Thyroid gland (tissue), 4 donors: ENCODE data around the gene AKR1C3. TPM values are rescaled to one million over a fixed set of nuclear protein-coding genes. Genes with fewer than 3 reads are reported as not detected.

Source experiments
- DNase-seq, 2 donors: peaks; one replicate each; pipeline ENCODE4 v3.0.0-alpha.2; 2019
- H3K27ac ChIP-seq, 3 donors: fragments of 200-600 bp; sonication (generic); 1 replicate in 2 of 3; 2 replicates in 1 of 3; pipeline ENCODE4 v1.5.1; 2016 to 2019; ENCODE audit warnings: mild to moderate bottlenecking in 1 of 3, moderate library complexity in 1 of 3
- H3K27me3 ChIP-seq: fragments of 200-600 bp; sonication (generic); one replicate; pipeline ENCODE4 v1.5.1; 2019
- H3K36me3 ChIP-seq, 2 donors: fragments of 200-600 bp; sonication (generic); one replicate each; pipeline ENCODE4 v1.5.1; 2016 to 2019
- H3K4me1 ChIP-seq, 2 donors: fragments of 200-600 bp; sonication (generic); one replicate each; pipeline ENCODE4 v1.5.1; 2017 to 2019
- H3K4me3 ChIP-seq, 3 donors: fragments of 200-600 bp; sonication (generic); replicated peaks in 1 of 3; 1 replicate in 2 of 3; 2 replicates in 1 of 3; pipeline ENCODE4 v1.5.1; 2016; ENCODE audit warnings: mild to moderate bottlenecking in 1 of 3
- H3K9me3 ChIP-seq: fragments of 200-600 bp; sonication (generic); one replicate; pipeline ENCODE4 v1.5.1; 2017
- POLR2A ChIP-seq, 2 donors: fragments of 450-650 bp; IDR thresholded peaks; one replicate each; pipeline ENCODE4 v1.6.1; 2017; ENCODE audit warnings: antibody characterized with exemption in 2 of 2, mild to moderate bottlenecking in 2 of 2, moderate library complexity in 1 of 2
- WGBS, 2 donors: methylation state at CpG; one replicate each; pipeline ENCODE4 v1.1.5; 2017; 5-methylcytosine and 5-hydroxymethylcytosine counted together
- intact Hi-C: fragments of 100-400 bp; cut with DNase I; formaldehyde crosslinking; loops from one replicate; pipeline ENCODE4 v1.15.1; 2023
- total RNA-seq, 4 donors: library from RNA; depleted of rRNA; stranded (reverse); fragments of >200 nt; gene quantifications; one replicate each; pipeline ENCODE4 v1.2.3, GENCODE V29; 2016
- TF ChIP-seq, protein P1 (sequence below), 6 experiments: fragments of 200-600 bp in 3 of 6; fragments of 450-650 bp in 3 of 6; sonication (generic) in 3 of 6; IDR thresholded peaks; one replicate each; pipeline ENCODE4 v1.5.1; 2016 to 2019; ENCODE audit warnings: antibody characterized with exemption in 6 of 6, mild to moderate bottlenecking in 2 of 6, inconsistent platforms in 1 of 6, moderate library complexity in 1 of 6

The AKR1C3 gene
- total RNA-seq, 4 donors from 2014 or later = 42.7 to 73.6 (median 67.4) TPM

DNA sequence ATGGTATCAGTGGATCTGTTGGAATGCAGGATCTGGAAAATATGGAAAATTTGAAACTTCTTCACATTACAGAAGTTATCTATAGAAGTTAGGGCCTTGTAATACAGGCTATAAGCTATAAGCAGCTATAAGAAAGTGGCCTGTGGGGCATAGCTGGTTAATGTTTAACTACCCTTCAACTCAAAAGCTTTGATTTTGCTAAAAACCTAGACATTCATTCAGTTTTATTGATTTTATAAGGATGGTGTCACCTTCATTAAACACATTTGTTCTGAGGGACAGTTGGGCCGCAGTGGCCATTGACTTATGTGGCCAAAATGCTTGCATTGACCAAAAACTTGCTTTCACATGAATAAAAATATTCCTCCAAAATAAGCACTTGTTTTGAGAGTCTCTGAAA is 13.1 kb upstream of the AKR1C3 start:
- intact Hi-C loops = no loop called here
- no peak for TF ChIP-seq POLR2A (IDR thresholded peaks at IDR 0.05)
- TF ChIP-seq, protein P1, sequence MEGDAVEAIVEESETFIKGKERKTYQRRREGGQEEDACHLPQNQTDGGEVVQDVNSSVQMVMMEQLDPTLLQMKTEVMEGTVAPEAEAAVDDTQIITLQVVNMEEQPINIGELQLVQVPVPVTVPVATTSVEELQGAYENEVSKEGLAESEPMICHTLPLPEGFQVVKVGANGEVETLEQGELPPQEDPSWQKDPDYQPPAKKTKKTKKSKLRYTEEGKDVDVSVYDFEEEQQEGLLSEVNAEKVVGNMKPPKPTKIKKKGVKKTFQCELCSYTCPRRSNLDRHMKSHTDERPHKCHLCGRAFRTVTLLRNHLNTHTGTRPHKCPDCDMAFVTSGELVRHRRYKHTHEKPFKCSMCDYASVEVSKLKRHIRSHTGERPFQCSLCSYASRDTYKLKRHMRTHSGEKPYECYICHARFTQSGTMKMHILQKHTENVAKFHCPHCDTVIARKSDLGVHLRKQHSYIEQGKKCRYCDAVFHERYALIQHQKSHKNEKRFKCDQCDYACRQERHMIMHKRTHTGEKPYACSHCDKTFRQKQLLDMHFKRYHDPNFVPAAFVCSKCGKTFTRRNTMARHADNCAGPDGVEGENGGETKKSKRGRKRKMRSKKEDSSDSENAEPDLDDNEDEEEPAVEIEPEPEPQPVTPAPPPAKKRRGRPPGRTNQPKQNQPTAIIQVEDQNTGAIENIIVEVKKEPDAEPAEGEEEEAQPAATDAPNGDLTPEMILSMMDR (IDR thresholded peaks at IDR 0.05) = no peak
- no peak overlapping the region for H3K27ac ChIP-seq
- H3K9me3 ChIP-seq = no peaks in the 10 kb centered on the region
- H3K4me3 ChIP-seq = no peak overlapping the region
- H3K27me3 ChIP-seq = no peaks in the 10 kb centered on the region
- DNase-seq = no peak
- no peaks in the 10 kb centered on the region for H3K36me3 ChIP-seq
- peaks cover 0 to 3% of the 10 kb centered on the region in 2 donors for H3K4me1 ChIP-seq
- 93 to 100% methylated on average over 1 of the region's 1 CpG for WGBS, 2 donors

DNA sequence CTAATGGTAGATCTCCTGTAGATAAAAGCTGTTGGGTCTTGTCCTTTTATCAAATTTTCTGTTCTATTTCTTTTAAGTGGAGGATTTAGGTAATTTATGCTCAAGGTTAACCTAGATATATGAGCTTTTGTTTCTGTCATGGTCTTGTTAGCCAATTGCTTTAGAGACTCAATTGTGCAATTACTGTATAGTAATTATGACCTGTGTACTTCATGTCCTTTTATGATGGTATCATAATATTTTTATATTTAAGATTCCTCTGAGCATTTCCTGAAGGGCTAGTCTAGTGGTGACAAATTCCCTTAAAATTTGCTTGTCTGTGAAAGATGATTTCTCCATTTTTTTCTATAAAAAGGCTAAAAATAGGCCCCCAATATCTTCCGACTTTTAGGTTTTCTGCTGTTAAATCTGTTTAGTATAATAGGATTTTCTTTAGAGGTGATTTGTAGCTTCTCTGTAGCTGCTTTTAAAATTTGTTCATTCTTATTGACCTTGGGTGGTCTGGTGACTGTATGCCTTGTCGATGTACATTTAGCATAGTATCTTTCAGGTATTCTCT is 5.4 kb upstream of the AKR1C3 start:
- Histone ChIP-seq H3K27me3 (no peaks in the 10 kb centered on the region), H3K4me1 (no peaks in the 10 kb centered on the region), H3K9me3 (no peaks in the 10 kb centered on the region), H3K36me3 (no peaks in the 10 kb centered on the region), H3K27ac (no peak overlapping the region), H3K4me3 (no peak overlapping the region)
- no peak for DNase-seq
- 95 to 96% methylated on average over 2 of the region's 2 CpGs for WGBS, 2 donors
- intact Hi-C loops = no loop called here
- TF ChIP-seq, protein P1 (IDR thresholded peaks at IDR 0.05) = no peak
- TF ChIP-seq POLR2A (IDR thresholded peaks at IDR 0.05) = no peak

DNA sequence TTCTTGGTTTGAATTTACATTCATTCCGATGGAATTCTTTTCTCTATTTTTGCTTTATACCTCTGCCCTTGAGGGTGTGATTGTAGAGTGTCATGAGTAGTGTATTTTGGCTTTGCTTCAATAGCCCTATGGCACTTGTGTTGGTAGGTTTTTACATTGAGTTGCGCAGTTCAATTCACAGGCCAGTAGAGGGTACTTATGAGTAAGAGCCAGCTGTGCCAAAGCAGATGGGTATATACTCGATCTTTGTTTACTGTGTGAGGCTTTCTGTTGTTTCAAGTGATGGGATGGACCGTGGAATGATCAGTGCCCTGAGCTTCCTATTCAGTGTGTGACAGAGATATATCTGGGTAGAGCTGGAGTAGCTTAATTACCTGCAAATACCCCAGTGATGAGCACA is 4.3 kb upstream of the AKR1C3 start:
- H3K36me3 ChIP-seq = no peaks in the 10 kb centered on the region
- H3K9me3 ChIP-seq = no peaks in the 10 kb centered on the region
- H3K4me3 ChIP-seq = no peak overlapping the region
- TF ChIP-seq, protein P1 (IDR thresholded peaks at IDR 0.05) = peak in 1 of 6 experiments; percentile 7
- no peak for TF ChIP-seq POLR2A (IDR thresholded peaks at IDR 0.05)
- 32 to 36% methylated on average over 4 of the region's 4 CpGs for WGBS, 2 donors
- no peaks in the 10 kb centered on the region for H3K27me3 ChIP-seq
- no peak overlapping the region for H3K27ac ChIP-seq
- DNase-seq = no peak
- intact Hi-C loops = loop anchor here (10.0 kb wide), 2 partner anchors 195 to 295 kb away; no protein-coding TSS in a partner anchor
- H3K4me1 ChIP-seq = no peaks in the 10 kb centered on the region

DNA sequence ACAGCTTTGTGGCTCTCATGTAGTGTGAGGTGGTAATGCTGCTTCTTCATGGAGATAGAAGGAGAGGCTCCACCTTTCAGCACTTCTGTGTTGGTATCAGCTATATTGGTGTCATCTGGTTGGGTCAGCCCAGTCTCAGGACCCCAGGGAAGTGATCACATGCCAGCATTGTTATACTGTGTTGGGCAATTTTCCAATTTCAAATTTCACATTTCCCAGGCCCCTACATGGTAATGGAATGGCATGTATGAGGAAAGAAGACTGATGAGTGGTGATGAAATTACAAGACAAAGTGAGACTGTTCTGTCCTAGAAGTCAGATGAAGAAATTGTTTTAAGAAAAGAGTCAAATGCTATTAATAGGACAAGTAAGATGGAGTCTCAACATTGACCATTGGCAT is 3.7 kb upstream of the AKR1C3 start:
- Histone ChIP-seq H3K9me3 (no peaks in the 10 kb centered on the region), H3K36me3 (no peaks in the 10 kb centered on the region), H3K27ac (no peak overlapping the region), H3K4me3 (no peak overlapping the region), H3K27me3 (no peaks in the 10 kb centered on the region), H3K4me1 (no peaks in the 10 kb centered on the region)
- intact Hi-C loops = loop anchor here (10.0 kb wide), 2 partner anchors 194 to 294 kb away; no protein-coding TSS in a partner anchor
- TF ChIP-seq POLR2A (IDR thresholded peaks at IDR 0.05) = no peak
- TF ChIP-seq, protein P1 (IDR thresholded peaks at IDR 0.05) = no peak
- no peak for DNase-seq

DNA sequence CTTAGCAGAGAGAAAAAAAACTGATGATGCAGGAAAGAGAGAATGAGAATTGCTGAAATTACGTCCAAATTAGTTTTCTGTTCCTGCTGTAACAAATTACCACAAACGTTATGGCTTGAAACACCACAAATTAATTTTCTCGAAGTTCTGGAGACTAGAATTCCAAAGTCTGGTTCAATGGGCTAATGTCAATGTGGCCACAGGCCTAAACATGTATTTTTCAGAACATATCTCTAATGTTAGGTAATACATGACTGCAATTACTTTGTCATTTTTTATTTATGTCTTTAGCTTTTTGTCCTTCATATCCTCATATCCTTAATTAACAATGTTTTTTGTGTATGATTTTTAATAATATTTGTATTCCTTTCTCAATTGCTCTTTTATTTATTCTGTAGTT is 3.0 kb upstream of the AKR1C3 start:
- H3K4me1 ChIP-seq = no peaks in the 10 kb centered on the region
- intact Hi-C loops = loop anchor here (10.0 kb wide), 2 partner anchors 194 to 294 kb away; no protein-coding TSS in a partner anchor
- H3K27ac ChIP-seq = no peak overlapping the region
- H3K9me3 ChIP-seq = no peaks in the 10 kb centered on the region
- H3K4me3 ChIP-seq = no peak overlapping the region
- TF ChIP-seq, protein P1 (IDR thresholded peaks at IDR 0.05) = no peak
- TF ChIP-seq POLR2A (IDR thresholded peaks at IDR 0.05) = no peak
- no peaks in the 10 kb centered on the region for H3K27me3 ChIP-seq
- DNase-seq = no peak
- WGBS, 2 donors = 90 to 95% methylated on average over 3 of the region's 3 CpGs
- no peaks in the 10 kb centered on the region for H3K36me3 ChIP-seq
